Measurements from ENCODE around the gene HDAC9. TPM values are rescaled to one million over a fixed set of nuclear protein-coding genes. Genes with fewer than 3 reads are reported as not detected.

Gene HDAC9
- total and polyA plus RNA-seq, 4 donors: 2.2 to 41.0 (median 4.1) TPM

GRCh38 chr7:19016140-19016539, 520.6 kb downstream of the HDAC9 start:
- Histone ChIP-seq H3K4me3 (no peak overlapping the region), H3K9ac (ENCODE audit: insufficient read depth in 1 of 2, low read length in 2 of 2) (no peak overlapping the region), H3K27ac (ENCODE audit: low read depth in 1 of 2, low read length in 1 of 2) (no peak overlapping the region), H3K4me1 (ENCODE audit: control insufficient read depth in 5 of 5, insufficient read depth in 5 of 5, low read length in 5 of 5) (no peaks in the 10 kb centered on the region), H3K27me3 (ENCODE audit: control insufficient read depth in 3 of 3, insufficient read depth in 3 of 3, low read length in 2 of 3) (no peaks in the 10 kb centered on the region), H3K9me3 (ENCODE audit: control insufficient read depth in 4 of 4, insufficient read depth in 3 of 4, low read length in 3 of 4) (peaks cover 0 to 3% (median 0%) of the 10 kb centered on the region in 4 donors), H3K36me3 (ENCODE audit: control insufficient read depth in 4 of 4, insufficient read depth in 4 of 4, low read length in 4 of 4) (no peaks in the 10 kb centered on the region)
- WGBS, 2 donors: 72 to 80% methylated on average over 1 of the region's 1 CpG
- ATAC-seq (ENCODE audit: insufficient read depth, low FRiP score) (no peak), DNase-seq (no peak)
- no peak for TF ChIP-seq CTCF (IDR thresholded peaks at IDR 0.05; ENCODE audit: control extremely low read depth, extremely low read depth)

DNA sequence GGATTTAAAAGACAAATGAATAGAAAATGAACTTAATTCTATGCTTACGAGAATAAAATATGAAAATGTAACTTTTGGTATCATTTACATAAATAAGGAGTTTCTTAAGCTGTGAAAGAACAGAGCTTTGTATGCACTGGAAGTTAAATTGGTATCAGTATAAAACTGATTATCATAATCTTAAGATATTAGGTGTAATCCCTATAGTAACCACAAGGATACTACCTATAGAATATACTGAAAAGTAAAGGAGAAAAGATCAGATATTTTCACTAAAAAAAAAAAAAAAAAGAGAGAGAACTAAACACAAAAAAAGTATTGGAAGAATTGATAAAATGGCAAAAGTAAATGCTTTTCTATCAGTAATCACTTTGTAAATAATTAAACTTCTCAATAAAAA, 521.8 kb downstream of the HDAC9 start:
- no peak overlapping the region for H3K27ac ChIP-seq (ENCODE audit: low read depth in 1 of 2, low read length in 1 of 2)
- no peak overlapping the region for H3K9ac ChIP-seq (ENCODE audit: insufficient read depth in 1 of 2, low read length in 2 of 2)
- no peak overlapping the region for H3K4me3 ChIP-seq
- peaks cover 0 to 3% (median 0%) of the 10 kb centered on the region in 4 donors for H3K9me3 ChIP-seq (ENCODE audit: control insufficient read depth in 4 of 4, insufficient read depth in 3 of 4, low read length in 3 of 4)
- H3K36me3 ChIP-seq (ENCODE audit: control insufficient read depth in 4 of 4, insufficient read depth in 4 of 4, low read length in 4 of 4): no peaks in the 10 kb centered on the region
- no peak for DNase-seq
- ATAC-seq (ENCODE audit: insufficient read depth, low FRiP score): no peak
- no peaks in the 10 kb centered on the region for H3K27me3 ChIP-seq (ENCODE audit: control insufficient read depth in 3 of 3, insufficient read depth in 3 of 3, low read length in 2 of 3)
- WGBS, 2 donors: 77 to 79% methylated on average over 1 of the region's 1 CpG
- H3K4me1 ChIP-seq (ENCODE audit: control insufficient read depth in 5 of 5, insufficient read depth in 5 of 5, low read length in 5 of 5): no peaks in the 10 kb centered on the region
- TF ChIP-seq CTCF (IDR thresholded peaks at IDR 0.05; ENCODE audit: control extremely low read depth, extremely low read depth): no peak

GRCh38 chr7:19020062-19020461, 524.5 kb downstream of the HDAC9 start:
- H3K4me3 ChIP-seq: no peak overlapping the region
- H3K27me3 ChIP-seq (ENCODE audit: control insufficient read depth in 3 of 3, insufficient read depth in 3 of 3, low read length in 2 of 3): no peaks in the 10 kb centered on the region
- no peak overlapping the region for H3K9ac ChIP-seq (ENCODE audit: insufficient read depth in 1 of 2, low read length in 2 of 2)
- no peak for TF ChIP-seq CTCF (IDR thresholded peaks at IDR 0.05; ENCODE audit: control extremely low read depth, extremely low read depth)
- DNase-seq (no peak), ATAC-seq (ENCODE audit: insufficient read depth, low FRiP score) (no peak)
- 82 to 84% methylated on average over 2 of the region's 2 CpGs for WGBS, 2 donors
- peaks cover 0 to 3% (median 0%) of the 10 kb centered on the region in 4 donors for H3K9me3 ChIP-seq (ENCODE audit: control insufficient read depth in 4 of 4, insufficient read depth in 3 of 4, low read length in 3 of 4)
- H3K4me1 ChIP-seq (ENCODE audit: control insufficient read depth in 5 of 5, insufficient read depth in 5 of 5, low read length in 5 of 5): no peaks in the 10 kb centered on the region
- H3K27ac ChIP-seq (ENCODE audit: low read depth in 1 of 2, low read length in 1 of 2): no peak overlapping the region
- H3K36me3 ChIP-seq (ENCODE audit: control insufficient read depth in 4 of 4, insufficient read depth in 4 of 4, low read length in 4 of 4): no peaks in the 10 kb centered on the region

GRCh38 chr7:19020711-19021110, 525.2 kb downstream of the HDAC9 start:
- TF ChIP-seq CTCF (IDR thresholded peaks at IDR 0.05; ENCODE audit: control extremely low read depth, extremely low read depth): no peak
- Histone ChIP-seq H3K4me3 (no peak overlapping the region), H3K4me1 (ENCODE audit: control insufficient read depth in 5 of 5, insufficient read depth in 5 of 5, low read length in 5 of 5) (no peaks in the 10 kb centered on the region), H3K9ac (ENCODE audit: insufficient read depth in 1 of 2, low read length in 2 of 2) (no peak overlapping the region), H3K9me3 (ENCODE audit: control insufficient read depth in 4 of 4, insufficient read depth in 3 of 4, low read length in 3 of 4) (peaks cover 0 to 3% (median 0%) of the 10 kb centered on the region in 4 donors), H3K27ac (ENCODE audit: low read depth in 1 of 2, low read length in 1 of 2) (no peak overlapping the region), H3K36me3 (ENCODE audit: control insufficient read depth in 4 of 4, insufficient read depth in 4 of 4, low read length in 4 of 4) (no peaks in the 10 kb centered on the region), H3K27me3 (ENCODE audit: control insufficient read depth in 3 of 3, insufficient read depth in 3 of 3, low read length in 2 of 3) (no peaks in the 10 kb centered on the region)
- ATAC-seq (ENCODE audit: insufficient read depth, low FRiP score): no peak
- 67 to 83% methylated on average over 2 of the region's 2 CpGs for WGBS, 2 donors
- DNase-seq: no peak
